CD4-positive, alpha-beta T cell treated with Interferon gamma for 1 hour (primary cell): Measurements from ENCODE around the gene GRM5.

Source experiments
- DNase-seq: peaks from one replicate; pipeline ENCODE4 v3.0.0-alpha.2; 2020

GRM5 gene

DNA sequence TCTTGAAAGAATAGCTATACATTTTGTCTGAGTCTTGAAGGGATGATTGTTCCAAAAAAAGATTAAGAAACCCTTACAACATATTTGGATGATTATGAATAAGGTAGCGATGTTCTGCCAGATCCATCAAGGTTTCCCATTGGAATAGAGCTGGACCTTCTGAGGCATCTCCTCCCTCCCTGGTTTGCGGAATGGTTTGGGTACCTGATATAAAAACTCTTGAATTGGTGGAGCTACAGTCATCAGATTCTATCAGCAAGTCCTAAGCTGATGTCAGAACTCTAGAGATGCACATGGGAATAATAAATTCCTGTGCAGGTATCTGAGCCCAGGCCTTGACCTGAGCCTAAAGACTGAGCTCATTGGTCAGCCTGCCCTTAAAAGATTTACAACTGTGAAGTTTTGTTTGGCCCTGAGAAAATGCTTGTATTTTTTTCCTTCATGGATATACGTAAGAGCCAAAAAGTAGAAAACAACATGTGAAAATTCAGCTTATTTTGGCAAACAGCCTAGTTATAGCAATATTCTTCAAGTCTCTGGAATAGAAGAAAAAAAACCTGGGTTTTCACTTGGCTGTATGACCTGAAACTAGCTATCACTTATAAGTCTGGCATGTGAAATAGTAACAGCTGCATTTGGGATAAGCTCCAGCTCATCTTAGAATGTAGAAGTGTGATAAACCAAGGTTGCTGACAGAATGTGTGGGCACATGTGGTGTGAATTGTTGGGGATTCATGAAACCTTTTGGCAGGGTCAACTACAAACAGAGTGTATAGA is 462.5 kb downstream of the GRM5 start:
- DNase-seq: no peak

DNA sequence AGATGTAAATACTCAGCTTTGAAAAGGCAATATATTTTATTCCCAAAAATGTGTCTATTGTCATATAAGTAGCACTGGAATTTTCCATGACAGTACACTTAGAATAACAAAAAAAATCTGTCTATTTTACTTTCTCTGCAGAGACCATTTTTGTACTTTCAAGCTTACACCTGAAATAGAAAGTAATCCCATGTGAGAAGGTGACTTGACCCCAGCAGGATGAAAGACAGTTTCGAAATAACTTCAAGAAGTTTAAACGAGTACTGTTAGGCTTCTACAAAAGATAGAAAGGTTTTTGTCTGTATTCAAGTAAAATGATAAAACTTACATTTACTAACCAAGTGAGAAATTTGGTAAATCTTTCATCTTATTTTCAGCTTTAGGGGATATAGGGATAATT is 468.4 kb downstream of the GRM5 start:
- no peak for DNase-seq

DNA sequence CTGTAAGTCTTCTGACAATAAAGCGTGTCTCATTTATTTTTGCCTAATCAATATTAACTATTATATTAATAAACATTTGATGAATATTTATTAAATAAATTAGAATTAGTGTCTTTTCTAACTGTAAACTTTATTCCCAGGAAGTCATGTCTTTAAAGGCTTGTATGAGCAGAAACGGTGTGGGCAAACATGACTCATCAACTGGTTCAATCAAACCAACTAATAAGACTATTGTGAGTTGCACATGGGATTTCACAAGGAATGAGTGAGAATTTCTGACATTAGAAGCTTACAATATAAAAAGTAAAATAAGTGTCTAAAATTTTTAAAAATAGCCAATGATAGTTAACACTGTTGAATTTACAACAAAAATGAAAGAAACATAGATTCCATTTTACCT is 469.0 kb downstream of the GRM5 start:
- no peak for DNase-seq

DNA sequence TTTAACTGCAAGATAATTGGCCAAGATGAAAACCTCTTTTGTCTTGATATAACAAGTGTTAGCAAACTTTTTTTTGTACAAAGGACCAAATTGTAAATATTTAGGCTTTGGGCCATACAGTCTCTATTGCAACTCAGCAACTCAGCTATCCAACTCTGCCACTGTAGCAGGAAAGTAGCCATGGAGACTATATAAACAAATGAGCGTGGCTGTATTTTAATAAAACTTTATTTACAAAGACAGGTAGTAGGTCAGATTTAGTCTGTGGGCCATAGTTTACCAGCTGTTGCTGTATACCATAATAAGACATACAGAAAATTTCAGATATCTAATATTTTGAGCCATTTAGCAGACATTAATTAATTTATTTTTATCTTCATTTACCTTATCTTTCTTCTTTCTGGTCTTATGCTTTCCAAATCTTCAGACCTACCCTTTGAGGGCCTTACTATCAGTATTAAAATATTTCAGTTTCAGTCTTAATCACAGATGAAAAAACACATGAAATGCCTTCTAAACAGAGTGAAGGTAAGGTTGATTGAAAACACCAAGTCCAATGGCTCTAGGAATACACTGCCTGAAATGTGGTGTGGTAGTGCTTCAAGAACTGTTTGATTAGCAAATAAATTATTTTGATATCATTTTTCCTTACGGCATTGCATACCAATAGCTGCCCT is 471.4 kb downstream of the GRM5 start:
- no peak for DNase-seq

DNA sequence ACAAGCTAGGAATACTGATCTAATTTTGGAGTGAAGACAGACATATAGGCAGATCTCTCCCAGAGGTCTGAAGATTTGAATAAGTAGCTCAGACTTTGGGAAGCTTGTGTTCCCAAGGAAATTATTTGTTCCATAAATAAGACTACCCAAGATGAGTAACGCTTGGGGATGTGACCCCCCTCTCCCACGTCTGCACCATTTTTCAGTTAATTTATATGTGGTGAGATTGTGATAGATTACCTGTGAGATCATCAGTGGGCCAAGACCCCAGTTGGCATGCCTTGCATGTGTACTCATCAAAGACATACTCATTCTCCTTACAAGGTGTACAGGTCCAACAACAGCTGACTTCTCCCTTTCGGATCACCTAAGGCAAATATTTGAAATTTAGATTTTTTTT is 475.4 kb downstream of the GRM5 start:
- no peak for DNase-seq

DNA sequence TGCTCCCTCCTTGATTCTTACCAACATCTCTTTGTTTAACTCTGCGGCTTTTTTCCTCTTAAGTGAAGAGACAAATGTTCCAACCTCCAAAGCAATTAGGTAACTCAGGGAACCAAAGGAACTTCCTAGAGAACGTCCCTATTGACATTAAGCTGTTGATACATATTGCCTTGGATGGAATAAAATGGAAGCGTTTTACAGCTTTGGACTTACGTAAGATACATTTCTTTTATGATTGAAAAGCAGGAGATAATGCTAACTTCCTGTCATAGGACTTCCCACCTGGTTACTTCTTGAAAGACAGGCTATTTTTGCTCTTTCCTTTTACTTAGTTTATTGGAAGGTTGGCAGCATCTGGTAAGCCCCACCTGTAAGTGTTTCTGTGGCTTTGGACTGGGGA is 482.5 kb downstream of the GRM5 start:
- DNase-seq: no peak

DNA sequence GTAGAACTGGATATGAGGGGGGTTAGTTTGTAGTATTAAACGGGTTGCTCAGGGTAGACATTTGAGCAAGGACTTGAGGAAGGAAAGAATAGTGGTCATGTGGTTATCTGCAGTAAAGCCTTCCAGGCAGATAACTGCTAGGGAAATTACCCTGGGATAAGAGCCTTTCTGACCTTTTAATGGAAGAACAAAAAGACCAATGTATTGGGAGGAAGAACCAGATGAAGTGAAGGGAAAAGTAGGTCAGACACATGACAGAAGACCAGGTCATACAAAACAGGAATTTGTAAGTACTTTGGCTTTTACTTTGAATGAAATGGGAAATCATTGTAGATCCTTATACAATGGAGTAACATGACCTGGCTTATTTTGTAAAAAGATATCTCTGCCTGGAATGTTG is 486.3 kb downstream of the GRM5 start:
- DNase-seq: no peak

DNA sequence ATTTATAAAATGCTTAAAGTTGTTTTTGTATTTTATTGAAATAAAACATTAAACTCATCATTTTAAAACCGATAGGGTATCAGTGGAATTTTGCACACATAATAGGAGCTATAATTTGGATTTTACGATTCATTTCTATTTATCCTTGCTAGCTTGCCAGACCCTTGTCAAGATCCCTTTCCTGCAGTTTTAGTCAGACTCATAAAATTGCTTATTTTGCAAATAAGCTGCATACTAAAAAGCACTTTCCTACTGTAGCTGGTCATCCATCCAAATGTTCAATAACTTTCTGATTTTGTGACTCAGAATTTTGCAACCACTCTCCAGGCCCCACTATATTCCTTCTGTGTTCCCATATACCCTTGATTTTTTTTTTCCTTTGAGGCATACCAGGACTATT is 489.0 kb downstream of the GRM5 start:
- DNase-seq: no peak

DNA sequence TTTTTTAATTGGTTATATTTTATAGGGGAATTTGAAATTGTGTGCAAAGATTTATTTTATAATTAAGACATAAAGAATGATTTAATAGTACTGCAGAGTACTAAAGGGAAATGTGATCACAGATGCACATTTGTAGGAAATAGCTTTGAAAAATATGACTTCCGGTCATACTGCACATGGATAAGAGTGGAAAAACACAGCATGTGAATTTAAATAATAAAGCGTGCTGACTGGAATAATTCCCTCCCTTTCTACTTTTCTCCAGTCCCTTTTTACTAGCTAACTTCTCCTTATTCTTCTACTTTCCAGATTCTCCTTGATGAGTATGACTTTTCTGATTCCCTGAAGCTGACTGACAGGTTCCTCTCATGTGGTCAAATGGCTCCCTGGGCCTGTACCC is 489.9 kb downstream of the GRM5 start:
- DNase-seq: no peak

DNA sequence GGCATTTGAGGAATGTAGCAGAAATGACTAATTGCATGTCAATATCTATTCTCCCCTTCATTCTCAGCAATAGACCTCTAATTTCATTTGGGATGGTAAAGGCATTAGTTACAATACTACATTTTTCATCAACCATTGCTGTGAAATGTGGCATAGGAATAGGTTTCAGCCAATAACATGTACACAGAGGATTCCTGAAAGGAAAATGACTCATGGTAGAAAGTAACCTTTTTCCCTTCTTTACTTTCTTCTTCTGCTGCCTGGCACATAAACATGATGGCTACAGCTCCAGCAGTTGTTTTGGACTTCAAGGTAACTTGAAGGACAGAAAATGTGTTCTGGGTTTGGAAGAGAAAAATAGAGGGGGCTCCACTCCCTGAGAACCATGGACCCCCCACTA is 496.4 kb downstream of the GRM5 start:
- no peak for DNase-seq

DNA sequence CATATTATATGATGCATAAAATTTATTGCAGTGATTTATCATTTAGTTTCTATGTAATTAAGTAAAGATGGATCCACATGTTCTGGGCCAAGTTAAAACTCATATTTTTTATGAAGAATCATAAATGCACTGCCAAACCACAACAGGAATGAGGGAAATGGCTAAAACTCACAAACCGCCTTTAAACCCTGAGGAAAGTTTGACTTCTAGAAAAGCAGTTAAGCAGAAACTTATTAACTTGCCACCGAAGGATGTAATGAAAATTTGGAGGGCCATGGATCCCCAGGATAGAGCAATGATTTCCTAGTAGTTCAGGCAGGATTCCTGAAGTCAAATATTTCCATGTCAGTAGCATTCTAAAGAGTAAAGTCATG is 510.0 kb downstream of the GRM5 start:
- DNase-seq: no peak

DNA sequence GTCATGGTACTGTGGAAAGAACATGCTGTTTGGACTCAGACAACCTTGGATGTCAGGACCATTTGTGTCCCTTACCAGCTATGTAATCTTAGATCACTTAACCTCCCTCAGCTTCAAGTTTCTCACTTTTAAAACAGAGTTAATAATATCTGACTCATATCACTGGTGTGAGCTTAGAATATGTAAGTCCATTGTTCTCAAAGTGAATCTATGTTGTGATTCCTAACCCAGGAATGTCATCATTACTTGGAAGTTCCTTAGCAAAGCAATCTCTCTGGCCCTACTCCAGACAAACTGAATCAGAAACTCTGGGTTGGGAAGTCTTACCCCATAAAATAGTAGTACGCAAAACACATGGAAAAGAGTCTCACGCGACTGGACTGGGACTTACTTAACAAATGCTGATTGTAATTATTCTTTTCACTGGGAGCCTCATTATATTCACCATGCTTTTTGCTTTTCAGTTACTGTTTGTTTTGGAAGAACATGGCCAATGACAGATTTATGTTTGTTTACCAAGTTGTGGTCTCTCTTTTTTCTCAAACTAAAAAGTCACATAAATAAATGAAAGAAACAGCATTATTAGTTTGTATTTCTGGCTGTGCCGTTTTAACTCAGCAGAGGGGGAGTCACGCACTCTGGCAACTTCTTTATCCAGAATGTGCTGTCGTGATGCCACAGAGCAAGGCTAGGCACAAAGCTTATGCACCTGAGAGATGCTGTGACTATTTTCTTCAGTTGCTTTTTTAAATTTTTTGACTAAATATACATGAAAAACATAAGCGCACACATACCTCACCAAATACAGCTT is 510.6 kb downstream of the GRM5 start:
- no peak for DNase-seq

DNA sequence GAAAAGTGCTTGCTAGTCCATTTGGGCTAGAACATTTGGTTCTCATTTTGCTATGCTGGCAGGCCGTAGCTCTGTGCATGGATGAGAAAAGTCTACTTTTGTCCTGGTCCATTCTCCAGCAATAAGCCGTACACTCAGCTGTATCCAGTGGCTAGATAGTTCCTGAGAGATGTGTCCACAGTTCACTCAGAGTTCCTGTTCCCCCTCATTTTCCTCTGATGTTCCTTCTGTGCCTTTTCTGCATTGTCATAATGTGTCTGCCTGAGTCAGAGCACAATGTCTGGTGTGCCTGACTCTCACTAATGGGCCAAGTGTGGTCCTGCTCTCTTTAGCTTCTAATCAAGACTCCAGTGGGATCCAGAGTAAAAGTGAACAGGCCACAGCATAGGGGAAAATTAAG is 512.6 kb downstream of the GRM5 start:
- DNase-seq: no peak

DNA sequence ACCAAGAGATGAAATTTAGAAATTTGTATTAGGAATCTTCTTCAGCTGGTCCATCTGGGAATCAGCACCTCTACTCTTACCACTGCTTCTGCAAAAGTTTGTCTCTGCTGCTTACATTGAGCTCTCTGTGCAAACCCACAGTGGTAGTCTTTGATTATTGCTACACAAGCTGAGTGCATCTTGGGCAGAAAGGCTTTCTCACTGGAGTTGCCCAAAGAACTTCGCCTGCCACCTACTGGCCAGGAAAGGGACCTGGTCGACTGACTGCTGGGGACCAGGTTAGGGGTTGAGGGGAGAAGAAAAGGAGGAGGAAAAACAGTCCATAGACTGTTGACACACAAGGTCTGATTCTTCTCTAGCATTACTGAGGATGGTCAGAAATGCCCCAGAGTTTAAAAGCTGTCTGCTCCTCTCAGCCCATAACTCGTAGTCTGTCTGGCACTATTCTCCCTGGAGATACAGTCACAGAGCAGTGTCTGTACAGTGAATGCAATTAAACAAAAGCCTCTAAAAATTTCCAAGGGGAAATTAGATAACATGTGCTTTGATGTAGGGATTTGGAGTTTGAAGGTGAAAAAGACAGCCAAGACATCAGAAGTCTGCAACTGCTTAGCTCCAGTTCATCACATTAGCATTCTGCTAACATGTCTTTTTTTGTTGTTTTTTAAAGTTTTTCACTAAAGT is 513.3 kb downstream of the GRM5 start:
- DNase-seq: peak; percentile 30

DNA sequence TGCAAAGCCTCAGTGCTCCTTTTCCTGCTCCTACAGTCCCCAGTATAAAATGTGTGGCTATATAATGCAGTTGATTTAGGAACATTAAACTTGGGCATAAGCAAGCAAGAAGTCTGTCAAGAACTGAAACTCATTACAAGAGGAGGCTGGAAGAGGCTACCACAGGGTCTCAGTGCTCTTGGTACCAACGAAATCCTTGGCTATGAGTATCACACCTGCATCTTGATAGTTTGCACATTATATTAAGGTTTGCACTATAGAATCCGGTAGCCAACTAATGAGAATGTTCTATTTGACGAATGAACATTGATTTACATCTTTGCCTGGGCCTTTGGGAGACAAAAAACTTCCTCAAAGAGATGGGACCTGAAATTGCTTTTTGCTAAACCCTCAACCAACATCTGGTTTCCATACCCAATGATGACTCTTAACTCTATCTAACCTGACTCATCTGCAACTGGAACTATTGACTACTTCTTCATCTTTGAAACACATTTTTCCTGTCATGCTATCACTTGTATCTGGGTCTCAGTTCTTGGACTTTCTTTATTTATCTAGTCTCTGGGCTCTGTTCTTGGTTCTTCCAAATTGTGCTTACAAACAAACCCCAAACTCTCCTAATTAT is 521.0 kb downstream of the GRM5 start:
- no peak for DNase-seq

DNA sequence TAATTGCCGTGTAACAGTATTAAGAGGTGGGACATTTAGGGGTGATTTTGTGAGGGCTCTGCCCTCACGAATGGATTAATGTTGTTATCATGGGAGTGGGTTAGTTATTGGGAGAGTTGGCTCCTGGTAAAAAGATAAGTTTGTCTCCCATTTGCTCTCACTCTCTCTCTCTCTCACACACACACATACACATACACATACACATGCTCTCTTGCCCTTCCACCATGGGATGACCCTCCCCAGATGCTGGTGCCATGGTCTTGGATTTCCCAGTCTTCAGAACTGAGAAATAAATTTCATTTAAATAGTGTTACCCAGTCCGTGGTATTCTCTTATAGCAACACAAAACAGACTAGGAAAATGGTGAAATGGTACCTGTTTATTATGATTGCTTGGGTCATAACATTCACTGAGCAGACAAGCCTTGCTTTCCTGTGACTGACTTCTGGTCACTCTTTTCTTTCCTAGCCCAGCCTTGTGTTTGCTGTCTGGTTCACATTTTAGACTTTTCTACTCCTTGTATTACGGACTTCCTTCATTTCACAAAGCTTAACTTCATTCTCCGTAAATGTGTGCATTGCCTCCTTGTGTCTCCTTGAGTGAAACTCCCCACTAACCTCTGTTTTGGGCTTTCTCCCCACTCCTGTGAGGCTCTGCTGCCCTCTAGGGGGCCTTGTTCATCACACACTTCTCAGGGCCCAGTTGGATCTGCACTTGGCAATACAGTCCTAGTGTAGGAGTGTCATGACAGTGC is 521.7 kb downstream of the GRM5 start:
- DNase-seq: peak; percentile 64

DNA sequence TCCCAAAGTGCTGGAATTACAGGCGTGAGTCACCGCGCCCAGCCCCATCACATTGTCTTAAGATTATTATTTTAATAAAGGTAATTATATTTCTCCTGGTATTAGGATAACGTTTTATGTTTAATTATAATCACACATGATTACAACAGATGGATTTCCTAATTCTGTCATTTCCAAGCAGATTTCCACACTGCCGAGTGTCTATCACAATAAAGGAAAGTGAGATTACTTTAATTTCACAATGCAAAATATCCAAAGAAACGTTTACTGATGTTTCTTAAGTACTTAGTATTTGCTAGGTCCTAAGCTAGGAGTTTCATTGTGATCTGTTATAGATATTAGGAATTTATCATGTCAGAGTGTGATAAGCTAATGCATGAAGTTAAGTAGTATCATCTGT is 524.8 kb downstream of the GRM5 start:
- no peak for DNase-seq

DNA sequence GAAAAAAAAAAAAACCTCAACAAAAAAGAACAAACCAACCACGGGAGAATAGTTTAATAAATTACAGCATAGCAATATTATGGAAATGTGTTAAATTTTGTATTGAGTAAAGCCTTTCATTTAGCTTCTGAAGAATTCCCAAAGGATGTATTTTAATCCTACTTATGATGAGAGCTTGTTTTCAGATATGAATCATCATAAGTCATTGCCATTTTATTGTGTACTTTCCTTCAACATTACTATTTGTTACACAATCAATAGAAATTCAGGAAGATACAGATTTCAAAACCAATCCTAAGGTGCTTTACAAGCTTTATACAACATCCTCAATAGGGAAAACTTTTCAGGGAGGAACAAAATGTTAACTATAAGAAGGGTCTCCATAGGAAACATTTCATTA is 527.7 kb downstream of the GRM5 start:
- DNase-seq: no peak

DNA sequence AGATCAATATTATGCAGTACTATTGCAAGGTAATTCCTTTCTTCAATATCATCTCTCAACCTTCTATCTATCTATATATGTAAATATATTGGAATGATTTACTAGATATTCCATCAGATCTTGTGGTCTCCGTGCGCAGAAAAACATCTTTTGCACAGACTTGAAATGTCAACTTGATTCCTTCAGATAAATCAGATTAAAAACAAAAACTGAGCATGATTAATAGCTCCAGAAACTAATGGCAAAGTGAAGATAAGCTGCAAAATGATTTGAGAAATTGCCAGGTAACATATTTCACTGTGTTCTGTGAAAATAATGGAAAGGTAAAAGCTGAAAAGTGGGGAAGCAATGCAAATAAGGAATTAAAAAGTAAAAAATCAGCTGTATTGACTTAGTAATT is 528.2 kb downstream of the GRM5 start:
- DNase-seq: no peak

DNA sequence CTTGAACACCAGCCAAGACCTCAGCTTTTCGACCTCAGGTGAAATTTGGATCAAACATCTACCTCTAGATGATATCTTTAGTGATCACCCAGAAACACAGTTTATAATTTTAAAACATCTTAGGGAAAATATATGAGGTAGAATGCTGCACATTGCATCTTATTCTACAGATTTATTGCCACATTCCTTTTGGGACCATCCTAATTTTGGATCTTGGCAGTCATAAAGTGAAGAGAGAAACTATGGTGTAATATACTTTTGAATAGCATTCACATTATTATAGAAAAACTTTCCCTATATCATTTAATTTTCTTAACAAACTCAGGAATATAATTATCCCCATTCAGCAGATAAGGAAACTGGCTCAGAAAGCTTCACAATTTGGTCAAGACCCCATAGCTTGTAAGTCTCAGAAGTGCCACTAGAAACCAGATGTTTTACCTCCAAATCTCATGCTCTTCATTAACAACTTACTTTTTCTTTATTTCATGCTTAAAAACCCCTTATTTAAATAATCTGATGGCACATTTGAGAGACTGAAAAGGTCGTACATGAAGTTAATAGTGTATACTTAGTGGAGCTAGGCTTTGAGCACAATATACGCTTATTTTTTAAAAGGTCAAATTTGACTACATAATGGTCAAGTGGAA is 529.0 kb downstream of the GRM5 start:
- DNase-seq: no peak

DNA sequence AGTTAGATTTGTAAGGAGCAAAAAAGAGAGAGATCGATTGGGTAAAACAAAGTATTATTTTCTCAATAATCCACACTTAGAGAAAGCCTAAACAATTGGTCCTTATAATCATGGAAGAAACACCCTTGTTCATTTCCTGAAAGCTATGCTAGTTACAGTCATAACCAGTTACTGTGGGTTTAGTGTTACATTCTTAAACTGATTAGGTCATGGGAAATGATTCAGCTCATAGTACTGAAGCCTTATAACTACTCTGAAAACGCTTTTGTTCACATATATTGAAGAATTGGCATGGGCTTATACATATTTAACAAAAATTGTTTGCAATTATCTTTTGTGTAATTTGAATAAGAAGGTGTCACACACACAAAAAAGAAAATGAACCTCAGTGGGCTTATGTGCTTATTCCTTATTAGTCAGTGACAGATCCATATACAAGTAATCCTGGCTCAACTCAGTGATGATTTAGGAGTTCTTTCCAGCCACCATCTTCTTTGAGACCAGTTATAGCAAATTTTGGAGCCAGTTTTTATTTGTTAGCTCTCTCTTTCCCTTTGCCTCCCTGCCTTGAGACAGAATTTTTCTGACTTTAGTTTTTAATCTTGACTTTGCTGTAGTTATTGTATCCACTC is 529.8 kb downstream of the GRM5 start:
- no peak for DNase-seq
